ENCODE data around the gene CYTL1. TPM values are rescaled to one million over a fixed set of nuclear protein-coding genes. Genes with fewer than 3 reads are reported as not detected.
A peak's percentile ranks its signal among the peaks of the same experiment; 100 is the strongest.

The CYTL1 gene
- total RNA-seq, 4 donors from 2014 or later, result 0.49 to 0.97 (median 0.71) TPM; not detected in 1

DNA sequence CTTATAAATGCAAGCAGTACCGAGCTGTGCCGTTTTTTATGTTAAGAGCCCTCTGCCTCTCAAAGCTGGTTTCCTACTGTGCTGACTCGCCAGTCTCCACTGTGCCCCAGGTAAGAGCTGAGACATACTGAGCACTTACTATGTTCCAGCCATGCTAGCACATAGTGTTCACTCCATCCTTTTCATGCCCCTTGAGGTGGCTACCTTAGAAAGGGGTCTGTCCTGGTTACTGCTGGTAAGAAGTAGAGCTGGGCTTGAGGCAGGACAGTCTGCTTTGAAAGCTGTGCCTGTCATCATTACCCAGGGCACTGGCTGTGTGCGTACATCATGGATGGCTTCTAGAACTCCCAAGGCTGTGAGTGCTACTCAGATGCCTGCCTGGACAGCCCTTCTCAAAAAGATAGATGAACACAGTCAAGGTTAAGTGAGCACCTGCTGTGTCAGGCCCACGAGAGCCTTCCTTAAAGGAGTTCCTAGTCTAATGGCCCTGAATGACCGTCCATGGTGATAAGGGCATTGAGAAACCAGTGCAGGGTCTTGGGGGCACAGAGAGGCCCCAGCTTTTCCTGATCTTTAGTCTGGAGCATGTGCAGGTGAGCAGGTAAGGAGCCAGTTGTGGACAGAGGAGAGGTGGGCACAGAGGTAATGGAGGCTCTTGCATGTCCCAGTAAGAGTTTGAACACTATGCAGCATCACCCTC, 33.6 kb upstream of the CYTL1 start:
- intact Hi-C loops (cut with DNase I; ENCODE audit: low total_unique reads), result loop anchor here (10.0 kb wide), 1 partner anchor 762 kb away; no protein-coding TSS in a partner anchor
- TF ChIP-seq, protein P1, sequence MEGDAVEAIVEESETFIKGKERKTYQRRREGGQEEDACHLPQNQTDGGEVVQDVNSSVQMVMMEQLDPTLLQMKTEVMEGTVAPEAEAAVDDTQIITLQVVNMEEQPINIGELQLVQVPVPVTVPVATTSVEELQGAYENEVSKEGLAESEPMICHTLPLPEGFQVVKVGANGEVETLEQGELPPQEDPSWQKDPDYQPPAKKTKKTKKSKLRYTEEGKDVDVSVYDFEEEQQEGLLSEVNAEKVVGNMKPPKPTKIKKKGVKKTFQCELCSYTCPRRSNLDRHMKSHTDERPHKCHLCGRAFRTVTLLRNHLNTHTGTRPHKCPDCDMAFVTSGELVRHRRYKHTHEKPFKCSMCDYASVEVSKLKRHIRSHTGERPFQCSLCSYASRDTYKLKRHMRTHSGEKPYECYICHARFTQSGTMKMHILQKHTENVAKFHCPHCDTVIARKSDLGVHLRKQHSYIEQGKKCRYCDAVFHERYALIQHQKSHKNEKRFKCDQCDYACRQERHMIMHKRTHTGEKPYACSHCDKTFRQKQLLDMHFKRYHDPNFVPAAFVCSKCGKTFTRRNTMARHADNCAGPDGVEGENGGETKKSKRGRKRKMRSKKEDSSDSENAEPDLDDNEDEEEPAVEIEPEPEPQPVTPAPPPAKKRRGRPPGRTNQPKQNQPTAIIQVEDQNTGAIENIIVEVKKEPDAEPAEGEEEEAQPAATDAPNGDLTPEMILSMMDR (IDR thresholded peaks at IDR 0.05), result no peak
- TF ChIP-seq POLR2A (IDR thresholded peaks at IDR 0.05), result no peak
- 72 to 76% methylated on average over 6 of the region's 6 CpGs for WGBS, 2 donors
- no peak overlapping the region for H3K4me3 ChIP-seq (ENCODE audit: low read depth, poor library complexity, severe bottlenecking)
- peak in 1 of 2 donors; percentile 8 for DNase-seq (ENCODE audit: low spot score in 2 of 2)

DNA sequence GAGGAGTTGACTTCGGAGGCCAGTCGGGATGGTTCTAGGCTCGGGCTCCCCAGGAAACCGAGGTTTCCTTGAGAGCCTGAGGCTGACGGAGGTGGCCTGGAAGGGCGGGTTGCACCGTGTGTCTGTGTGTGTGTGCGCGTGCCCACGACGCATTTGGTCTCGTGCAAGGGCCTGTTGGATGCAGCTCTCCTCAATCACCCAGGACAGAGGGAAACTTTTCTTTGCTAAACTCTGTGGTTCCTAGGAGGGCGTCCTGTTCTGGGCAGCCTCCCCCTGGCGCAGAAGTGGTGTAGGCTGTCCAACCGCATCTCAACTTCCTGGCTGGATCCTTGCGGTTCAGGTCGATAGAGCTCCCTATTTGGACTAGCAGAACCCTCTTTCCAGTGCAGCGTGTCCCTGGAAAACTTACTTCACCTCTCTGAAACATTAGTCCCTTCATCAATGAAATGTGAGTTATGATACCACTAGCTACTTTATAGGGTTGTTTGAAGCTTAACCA, 33.0 kb upstream of the CYTL1 start:
- DNase-seq (ENCODE audit: low spot score in 2 of 2), result peak in 1 of 2 donors; percentile 15
- H3K4me3 ChIP-seq (ENCODE audit: low read depth, poor library complexity, severe bottlenecking), result no peak overlapping the region
- no peak for TF ChIP-seq POLR2A (IDR thresholded peaks at IDR 0.05)
- TF ChIP-seq, protein P1 (IDR thresholded peaks at IDR 0.05), result no peak
- 9 to 12% methylated on average over 18 of the region's 18 CpGs for WGBS, 2 donors
- intact Hi-C loops (cut with DNase I; ENCODE audit: low total_unique reads), result loop anchor here (10.0 kb wide), 1 partner anchor 763 kb away; no protein-coding TSS in a partner anchor

DNA sequence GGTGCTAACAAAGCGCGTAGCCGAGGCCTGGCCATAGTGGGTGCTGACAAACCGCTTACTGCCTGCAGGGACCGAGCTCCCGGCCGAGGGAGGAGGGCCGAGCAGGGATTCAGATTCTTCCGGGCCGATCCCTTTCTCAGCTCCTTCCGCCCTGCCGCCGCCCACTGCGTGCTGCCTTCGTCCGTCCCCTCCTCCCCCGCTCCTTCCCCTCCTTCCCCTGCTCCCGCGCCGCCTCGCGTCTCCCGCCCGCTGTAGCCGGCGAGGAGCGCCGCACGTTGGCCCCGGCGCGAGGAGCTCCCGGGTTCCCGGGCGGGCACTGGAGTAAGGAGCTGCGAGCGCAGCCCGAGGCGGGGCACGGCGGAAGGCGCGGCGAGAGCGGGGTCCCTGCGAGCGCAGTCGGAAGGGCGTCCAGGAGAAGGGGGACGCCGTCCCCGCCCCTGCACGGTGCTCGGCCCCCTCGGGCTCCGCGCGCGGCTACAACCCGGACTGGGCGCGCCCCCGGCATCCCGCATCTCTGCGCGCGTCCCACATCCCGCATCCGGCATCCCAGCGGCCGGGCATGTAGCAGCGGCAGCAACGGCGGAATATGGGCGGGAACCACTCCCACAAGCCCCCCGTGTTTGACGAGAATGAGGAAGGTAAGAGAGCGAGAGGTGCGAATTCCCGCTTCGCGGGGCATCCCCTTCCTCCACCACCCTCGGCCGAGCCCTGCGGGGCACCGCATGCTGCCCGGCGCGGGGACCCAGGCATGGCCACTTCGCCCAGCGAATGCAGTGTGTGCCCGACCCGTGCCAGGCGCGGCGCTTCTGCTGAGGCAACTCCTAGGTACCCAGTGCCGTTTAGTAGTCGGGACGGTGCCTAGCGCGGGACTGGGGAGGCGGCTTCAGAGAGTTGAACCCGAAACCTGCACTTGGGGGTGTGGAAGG, 32.3 kb upstream of the CYTL1 start, which contains the start of gene STK32B:
Gene STK32B (plus strand): TSS at position 203 of the 926 bp plus-strand sequence.
- peak; percentile 37 to 92 for DNase-seq (ENCODE audit: low spot score in 2 of 2)
- H3K4me3 ChIP-seq (ENCODE audit: low read depth, poor library complexity, severe bottlenecking), result peak within 1 kb of the TSS; percentile 31
- intact Hi-C loops (cut with DNase I; ENCODE audit: low total_unique reads), result loop anchor here (10.0 kb wide), 1 partner anchor 763 kb away; no protein-coding TSS in a partner anchor
- TF ChIP-seq POLR2A (IDR thresholded peaks at IDR 0.05), result no peak
- TF ChIP-seq, protein P1 (IDR thresholded peaks at IDR 0.05), result no peak
- 1% methylated on average over 25 to 66 of the region's 103 CpGs for WGBS, 2 donors

DNA sequence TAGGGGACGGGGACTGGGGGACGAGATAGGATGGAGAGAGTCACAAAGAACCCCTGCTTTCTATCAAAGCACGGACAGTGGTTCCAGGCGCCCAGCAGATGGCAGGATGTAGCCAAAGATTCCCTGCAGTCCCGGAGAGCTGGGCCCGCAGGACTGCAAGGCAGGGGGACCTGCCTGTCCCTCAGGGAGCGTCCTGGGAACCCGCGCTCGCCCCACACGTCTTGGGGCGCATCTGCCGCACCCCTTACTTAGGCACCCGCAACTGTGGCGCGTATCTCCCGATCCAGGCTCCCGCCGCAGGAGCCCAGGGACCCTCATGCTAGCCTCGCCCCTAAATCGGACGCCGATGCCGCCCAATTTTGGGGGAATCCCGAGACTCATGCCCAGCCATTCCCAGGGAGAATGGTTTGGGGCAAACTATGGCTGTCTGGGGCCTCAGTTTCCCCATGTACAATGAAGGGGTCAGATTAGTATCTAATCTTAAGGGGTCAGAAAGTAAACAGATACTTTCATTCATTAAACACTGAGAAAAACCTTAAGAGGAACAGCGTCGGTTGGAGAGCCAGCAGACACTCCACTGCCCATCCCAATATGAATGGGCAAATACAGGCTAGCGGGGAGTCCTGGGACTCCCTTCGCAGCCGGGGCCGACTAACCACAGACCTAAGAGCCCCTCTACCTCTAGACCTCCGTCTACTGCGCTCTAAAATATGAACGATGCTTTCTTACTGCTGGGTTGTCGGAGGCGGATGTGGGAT, 31.4 kb upstream of the CYTL1 start:
- WGBS, 2 donors, result 0 to 2% methylated on average over 36 of the region's 36 CpGs
- DNase-seq (ENCODE audit: low spot score in 2 of 2), result peak; percentile 48 to 93
- intact Hi-C loops (cut with DNase I; ENCODE audit: low total_unique reads), result loop anchor here (10.0 kb wide), 1 partner anchor 764 kb away; no protein-coding TSS in a partner anchor
- H3K4me3 ChIP-seq (ENCODE audit: low read depth, poor library complexity, severe bottlenecking), result peak overlapping the region; percentile 31
- no peak for TF ChIP-seq POLR2A (IDR thresholded peaks at IDR 0.05)
- TF ChIP-seq, protein P1 (IDR thresholded peaks at IDR 0.05), result no peak

DNA sequence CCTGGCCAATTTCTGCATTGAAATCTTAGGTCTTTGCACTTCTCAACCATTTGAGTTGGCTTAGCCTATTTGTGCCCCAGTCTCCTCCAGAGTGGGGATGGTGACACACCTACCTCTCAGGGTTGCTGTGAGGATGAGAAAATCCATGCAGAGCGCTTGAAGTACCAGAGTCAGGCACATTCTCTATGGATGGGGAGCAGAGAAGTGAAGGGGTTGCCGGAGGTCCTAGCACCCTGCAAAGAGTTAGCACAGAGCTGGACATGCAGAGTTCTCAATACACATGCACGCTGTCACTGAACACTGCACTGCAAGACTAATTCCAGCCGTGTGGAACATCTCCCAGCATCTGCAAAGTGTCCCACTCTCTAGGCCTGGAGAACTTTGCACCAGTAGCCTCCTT, 29.5 kb upstream of the CYTL1 start:
- TF ChIP-seq, protein P1 (IDR thresholded peaks at IDR 0.05), result no peak
- no peak for TF ChIP-seq POLR2A (IDR thresholded peaks at IDR 0.05)
- H3K4me3 ChIP-seq (ENCODE audit: low read depth, poor library complexity, severe bottlenecking), result no peak overlapping the region
- 90 to 96% methylated on average over 4 of the region's 4 CpGs for WGBS, 2 donors
- intact Hi-C loops (cut with DNase I; ENCODE audit: low total_unique reads), result loop anchor here (5.0 kb wide), 1 partner anchor 1069 kb away; no protein-coding TSS in a partner anchor
- peak in 1 of 2 donors; percentile 63 for DNase-seq (ENCODE audit: low spot score in 2 of 2)

All from lower leg skin (tissue), 4 donors.